HG03442 (cell line): ENCODE data around the gene OR10H3.
"Not testable (repeated sequence)": the region's sequence is repeated elsewhere in the genome, so short reads cannot be mapped to it uniquely, and the experiment has no call there.

ENCODE experiments used
- ATAC-seq: cut with Tn5 transposase; IDR thresholded peaks from one replicate; pipeline ENCODE4 v1.9.1; 2021; ENCODE audit warnings: mild to moderate bottlenecking, moderate library complexity; ENCODE audit not compliant: unreplicated experiment

Gene OR10H3, protein sequence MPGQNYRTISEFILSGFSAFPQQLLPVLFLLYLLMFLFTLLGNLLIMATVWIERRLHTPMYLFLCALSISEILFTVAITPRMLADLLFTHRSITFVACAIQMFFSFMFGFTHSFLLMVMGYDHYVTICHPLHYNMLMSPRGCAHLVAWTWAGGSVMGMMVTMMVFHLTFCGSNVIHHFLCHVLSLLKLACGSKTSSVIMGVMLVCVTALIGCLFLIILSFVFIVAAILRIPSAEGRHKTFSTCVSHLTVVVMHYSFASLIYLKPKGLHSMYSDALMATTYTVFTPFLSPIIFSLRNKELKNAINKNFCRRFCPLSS

DNA sequence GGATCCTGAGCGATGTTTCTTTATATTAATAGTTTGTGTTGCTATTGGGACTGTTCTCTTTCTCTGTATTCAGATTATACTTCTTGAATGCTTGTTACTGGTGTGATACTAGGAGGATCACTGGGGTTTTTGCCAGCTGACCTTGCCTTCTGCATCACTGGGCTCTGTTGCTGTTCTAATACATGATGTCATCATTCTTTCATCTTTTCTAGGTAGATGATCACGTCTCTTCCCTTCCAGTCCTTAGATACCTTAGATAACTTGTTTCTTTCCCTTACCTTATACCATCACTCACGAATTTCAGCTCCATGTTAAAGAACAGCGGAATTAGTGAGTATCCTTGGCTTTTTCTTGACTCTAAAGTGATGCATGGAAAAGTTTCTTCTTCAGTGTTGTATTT, at the start of gene OR10H3:
OR10H3 (plus strand) TSS at position 264 of the 400 bp plus-strand sequence. CDS start 3,408 bp downstream, outside the sequence.
- ATAC-seq = no peak

DNA sequence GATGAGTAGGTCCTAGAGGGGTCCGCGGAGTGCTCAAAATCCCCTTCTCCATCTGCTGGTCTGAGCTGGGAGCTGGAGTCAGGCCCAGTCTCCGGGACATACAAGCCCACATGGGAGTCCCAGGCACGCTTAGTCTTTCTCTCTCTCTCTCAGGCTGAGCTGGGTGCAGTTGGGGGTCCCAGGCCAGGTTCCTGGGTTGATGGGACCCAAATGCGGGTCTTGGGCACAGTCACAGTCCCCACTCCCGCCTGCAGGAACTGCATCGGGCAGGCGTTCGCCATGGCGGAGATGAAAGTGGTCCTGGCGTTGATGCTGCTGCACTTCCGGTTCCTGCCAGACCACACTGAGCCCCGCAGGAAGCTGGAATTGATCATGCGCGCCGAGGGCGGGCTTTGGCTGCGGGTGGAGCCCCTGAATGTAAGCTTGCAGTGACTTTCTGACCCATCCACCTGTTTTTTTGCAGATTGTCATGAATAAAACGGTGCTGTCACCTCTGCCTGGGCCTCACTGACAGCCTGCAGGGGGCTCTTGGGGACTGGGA, 41.1 kb upstream of the OR10H3 start:
- ATAC-seq = no peak

DNA sequence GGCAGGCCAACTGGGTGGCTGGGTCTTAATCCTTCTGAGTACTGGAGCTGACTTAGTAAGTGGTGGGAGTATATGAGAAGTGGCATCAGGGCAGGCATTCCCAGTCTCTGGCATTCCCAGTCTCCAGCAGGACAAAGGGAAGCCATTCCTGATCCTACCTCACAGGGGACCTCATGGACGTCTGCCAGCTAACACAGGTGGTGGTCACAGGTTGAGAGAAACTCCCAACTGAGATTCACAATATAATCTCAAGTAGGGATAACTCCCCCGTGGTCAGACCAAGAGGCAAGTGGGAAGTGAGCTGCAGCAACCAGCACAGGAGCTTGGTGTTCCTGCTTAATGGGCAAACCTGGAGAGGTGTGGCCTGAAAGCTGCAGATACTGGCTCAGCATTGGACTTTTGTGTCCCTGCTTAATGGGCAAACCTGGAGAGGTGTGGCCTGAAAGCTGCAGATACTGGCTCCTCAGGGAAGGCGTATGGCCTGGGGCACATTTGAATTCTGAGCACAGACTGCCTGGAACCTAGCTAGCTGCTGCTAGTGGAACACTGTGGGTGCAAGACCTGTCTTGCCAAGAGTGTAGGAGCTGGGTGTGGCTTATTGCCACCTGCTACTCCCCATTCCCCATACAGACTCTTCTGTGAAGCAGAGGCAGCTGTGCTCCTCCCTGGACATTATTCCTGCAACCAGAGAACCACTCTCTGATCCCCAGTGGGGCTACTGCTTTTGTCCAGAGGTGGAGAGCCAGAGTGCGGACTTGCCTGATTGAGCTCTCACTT, 35.8 kb upstream of the OR10H3 start:
- no peak for ATAC-seq

DNA sequence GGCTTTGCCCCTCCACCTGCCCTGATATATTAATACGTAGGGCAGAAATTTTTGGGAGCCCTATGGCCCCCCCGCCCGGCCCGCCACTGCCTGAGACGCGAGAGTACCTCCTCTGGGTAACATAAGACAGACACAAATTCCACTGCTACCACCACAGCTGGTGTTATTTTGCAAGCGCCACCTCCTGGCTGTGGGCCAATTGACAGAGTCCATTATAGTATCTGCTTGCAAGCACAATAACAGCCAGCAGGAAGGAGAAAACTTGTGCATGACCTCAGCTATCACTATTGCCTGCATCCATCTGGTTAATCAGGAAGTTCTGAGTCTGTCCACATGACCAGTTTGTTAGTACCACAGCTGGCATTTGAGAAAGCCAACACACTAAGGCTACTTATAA, 35.3 kb upstream of the OR10H3 start:
- no peak for ATAC-seq

DNA sequence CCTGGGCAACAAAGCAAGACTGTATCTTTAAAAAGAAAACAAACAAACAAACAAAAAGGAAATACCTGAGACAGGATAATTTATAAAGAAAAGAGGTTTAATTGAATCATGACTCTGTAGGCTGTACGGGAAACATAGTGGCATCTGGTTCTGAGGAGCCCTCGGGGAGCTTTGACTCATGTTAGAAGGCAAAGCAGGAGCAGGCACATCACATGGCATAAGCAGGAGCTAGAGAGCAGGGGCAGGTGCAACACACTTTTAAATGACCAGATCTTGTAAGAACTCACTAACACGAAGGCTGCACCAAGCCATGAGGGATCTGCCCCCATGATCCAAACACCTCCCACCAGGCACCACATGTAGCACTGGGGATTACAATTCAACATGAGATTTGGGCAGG, 23.1 kb upstream of the OR10H3 start:
- ATAC-seq = no peak

DNA sequence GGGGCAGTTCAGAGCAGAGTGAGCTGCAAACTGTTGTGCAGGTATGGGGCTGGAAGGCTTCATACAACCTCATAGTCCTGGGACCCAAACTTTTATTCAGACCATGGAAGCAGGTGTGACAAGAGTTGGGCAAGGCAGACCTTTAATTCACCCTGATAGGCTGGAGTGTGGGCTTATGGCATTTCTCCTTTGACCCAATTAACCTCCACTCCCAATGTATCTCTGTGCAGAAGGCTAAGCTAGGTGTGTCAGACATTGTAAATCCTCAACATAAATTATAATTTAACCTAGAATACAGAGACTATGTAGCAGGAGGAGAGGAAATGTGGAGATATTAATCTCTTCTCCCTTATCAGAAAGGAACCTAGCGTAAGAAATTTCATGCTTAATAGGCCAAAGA, 22.1 kb upstream of the OR10H3 start:
- ATAC-seq = no peak

DNA sequence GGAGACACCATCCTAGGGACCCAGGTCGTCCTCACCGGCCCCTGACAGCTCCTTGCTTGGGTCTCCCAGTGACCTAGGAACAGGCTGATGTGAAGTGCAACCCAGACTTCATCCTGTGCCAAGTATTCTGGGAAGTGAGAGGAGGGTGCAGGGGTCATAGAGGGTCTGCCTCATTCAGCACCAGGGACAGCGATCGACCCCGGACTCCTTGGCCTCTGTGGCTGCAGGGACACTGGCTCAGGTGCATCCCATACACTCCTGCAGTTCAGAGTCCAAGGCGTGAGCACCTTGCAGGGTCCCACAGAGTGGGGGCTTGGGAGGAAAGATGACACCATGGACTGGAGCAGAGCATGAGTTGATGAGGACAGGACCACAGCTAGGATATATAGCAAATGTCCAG, 20.0 kb upstream of the OR10H3 start:
- no peak for ATAC-seq

DNA sequence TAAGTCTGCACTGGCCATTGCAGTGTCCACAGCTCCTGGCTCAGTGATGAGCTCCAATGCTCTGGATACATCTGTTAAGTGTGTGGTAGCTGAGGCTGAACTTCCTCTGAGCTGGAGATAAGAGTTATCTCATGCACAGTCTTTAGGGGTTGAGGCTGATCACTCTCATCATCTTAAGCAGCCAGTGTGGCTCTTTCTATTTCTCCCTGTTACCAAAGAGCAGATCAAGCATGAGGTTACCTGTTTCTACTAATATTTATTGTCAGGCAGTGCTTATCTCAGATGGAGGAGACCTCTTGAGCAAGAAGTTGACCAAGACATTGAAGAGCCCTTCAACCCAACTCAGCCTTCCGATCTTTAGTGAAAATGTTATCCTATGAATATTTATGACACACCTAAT, 16.5 kb upstream of the OR10H3 start:
- ATAC-seq = no peak

DNA sequence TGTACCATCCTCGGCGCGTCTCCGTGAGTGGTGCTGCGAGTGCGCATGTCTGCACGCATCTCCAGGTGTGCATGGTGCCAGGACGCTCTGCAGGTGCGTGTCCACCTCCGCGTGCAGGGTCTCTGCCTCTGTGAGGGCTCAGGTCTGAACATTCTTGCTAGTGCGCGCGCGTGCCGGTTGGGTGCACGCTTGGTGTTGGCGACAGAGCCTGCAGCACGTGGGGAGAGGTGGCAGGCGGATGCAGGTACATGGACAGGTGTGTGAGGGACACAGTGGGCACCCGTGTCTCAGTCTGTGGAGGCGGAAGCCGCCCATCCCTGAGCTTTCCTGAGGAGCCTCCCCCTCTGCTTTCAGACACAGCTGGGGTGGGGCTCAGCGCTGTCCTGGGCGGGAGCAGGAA, 14.8 kb upstream of the OR10H3 start:
- no peak for ATAC-seq

DNA sequence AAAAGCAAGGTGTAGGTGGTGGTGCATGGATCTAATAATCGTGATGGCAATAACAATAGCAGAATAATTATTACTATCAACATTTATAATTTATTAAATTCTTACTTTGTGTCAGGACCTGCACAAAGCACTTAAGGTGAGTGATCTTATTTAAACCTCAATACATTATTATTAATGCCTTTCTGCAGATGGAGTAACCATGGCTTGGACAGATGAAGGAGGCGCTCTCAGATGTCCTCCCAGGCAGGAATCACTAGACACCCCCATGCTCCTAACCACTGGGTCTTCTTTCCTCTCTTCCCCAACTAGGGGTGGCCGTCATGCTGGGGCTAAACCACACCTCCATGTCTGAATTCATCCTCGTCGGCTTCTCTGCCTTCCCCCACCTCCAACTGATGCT, 10.1 kb upstream of the OR10H3 start, which contains the start of gene OR10H2:
OR10H2 (plus strand) TSS at position 301 of the 400 bp plus-strand sequence; CDS start at position 321, 20 bp downstream.
- no peak for ATAC-seq

DNA sequence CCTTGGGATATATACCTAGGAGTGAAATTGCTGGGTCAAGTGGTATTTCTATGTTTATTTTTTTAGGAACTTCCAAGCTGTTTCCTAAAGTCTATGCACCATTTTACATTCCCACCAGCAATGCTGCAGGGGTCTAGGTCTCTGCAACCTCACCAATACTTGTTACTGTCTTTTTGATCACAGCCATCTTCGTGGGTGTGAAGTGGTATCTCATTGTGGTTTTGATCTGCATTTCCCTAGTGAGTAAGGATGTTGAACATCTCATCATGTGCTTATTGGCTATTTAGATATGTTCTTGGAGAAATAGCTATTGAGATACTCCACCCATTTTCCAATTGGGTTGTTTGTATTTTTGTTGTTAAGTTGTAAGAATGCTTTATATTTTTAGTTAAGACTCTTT, 7.2 kb upstream of the OR10H3 start:
- no peak for ATAC-seq

DNA sequence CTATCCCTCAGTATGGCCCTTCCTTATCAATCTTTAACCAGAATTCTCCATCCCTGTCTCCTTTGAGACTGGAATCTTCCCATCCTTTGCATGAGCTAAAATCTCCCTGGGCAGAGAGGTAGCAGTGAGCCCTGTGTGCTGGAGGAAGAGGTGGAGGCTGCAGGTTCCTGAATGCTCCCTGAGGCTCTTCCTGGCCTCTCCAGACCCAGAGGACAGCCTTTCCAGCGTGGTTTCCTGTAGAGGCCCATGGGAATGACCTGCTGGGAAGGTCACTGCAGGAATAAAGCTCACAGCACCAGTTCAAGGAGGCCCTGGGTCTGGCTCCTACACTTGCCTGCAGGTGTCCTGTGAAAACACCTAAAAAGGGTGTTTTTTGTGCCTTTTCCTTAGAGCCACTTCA, 5.4 kb upstream of the OR10H3 start:
- ATAC-seq = no peak

DNA sequence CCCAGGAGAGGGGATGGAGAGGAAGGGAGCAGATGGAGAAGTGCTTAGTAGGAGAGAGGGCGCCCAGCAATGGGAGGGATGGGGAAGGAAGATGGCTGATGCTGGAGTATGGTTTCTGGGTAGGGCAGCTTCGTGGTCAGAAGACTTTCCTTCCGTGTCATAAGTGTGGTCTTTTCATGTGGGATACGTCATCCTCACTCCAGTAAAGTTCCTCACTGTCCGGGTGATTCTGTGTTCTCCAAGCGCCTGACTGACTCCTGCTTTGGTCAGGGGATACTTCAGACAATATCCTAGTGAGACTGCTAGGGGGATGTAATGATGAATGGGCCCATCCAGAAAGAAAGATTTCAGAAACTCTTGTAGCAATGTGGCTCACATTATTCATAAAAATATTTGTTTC, 3.9 kb upstream of the OR10H3 start:
- no peak for ATAC-seq

DNA sequence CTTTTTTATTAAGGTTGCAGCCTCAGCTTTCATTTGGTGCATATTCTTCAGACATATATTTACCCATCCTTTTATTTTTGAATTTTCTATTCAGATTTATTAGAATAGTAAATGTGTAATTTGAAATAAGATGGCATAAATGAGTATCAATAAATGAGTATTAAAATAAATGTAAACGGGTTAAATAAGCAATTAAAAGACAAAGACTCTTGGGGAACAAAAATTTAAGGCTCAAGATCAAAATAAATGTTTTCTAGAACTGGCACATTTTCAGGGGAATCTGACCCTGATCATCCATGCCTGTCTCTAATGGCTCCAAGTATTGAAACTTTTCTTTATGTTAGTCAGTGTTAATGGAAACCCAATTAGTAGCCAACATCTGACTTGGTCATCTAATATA, 3.0 kb downstream of the OR10H3 start:
- no peak for ATAC-seq

DNA sequence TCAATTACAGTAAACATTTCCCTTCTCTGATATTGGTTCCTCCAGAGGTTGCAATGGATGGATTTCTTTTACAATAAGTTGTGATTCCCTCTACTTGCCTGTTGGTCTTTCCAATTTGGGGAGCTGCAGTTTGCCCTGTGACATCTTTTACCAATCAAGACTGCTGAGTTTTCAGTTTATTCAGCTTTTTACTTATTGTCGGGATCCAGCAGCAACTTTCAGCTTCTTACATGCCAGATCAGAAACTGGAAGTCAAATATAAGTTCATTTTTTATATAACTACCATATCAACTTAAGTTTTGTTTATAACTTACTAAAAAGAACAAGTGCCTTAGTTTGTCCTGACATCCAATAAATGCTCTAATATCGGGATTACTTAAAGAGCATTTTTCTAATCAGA, 10.5 kb downstream of the OR10H3 start:
- no peak for ATAC-seq

DNA sequence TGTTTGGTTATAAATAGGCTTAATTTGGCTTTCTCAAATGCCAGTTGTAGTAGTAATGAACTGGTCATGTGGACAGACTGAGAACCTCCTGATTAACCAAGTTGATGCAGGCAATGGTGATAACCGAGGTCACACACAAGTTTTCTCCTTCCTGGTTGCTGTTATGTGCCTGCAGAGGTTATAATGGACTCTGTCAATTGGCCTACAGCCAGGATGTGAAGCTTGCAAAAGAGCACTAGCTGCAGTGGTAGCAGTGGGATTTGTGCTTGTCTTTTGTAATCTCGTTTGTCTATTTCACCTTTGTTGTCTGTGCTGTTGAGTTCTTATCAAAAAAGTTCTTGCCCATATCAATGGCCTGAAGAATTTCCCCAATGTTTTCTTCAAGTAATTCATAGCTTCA, 20.6 kb downstream of the OR10H3 start:
- ATAC-seq = no peak

DNA sequence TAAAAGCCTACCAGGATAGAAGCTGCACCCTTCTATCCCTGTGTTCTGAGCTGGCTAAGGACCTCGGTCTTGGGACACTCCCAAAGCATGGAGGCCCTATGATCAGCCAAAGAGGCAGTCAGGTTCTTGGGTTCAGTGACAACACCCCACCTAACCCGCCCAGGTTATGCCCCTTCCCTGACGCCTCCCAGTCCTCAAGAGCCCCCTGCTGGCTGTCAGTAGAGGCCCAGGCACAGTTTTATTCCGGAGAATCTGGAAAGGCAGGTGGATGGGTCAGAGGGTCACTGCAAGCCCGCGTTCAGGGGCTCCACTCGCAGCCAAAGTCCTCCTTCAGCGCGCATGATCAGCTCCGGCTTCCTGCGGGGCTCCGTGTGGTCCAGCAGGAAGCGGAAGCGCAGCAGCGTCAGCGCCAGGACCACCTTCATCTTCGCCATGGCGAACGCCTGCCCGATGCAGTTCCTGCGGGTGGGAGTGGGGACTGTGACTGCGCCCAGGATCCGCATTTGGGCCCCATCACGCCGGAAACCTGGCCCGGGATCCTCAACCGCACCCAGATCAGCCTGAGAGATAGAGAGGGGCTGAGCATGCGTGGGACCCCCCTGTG, 22.3 kb downstream of the OR10H3 start:
- ATAC-seq = no peak

DNA sequence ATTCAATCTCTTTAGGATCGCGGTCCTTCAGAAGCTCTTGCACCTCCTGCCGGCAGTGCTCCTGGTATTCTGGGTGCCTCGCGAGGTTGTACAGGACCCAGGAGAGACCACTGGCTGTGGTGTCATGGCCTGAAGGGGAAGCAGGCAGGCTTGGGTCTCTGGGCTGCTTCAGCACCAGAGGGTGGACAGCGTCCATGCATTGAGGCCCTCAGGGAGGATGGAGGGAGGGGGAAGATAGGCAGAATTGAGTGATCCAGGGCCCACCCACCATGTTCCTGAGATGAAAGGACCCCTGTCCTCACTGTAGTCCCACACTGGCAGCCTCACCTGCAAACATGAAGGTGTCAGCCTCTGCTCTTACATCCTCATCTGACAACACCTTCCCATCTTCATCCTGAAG, 31.8 kb downstream of the OR10H3 start:
- no peak for ATAC-seq

DNA sequence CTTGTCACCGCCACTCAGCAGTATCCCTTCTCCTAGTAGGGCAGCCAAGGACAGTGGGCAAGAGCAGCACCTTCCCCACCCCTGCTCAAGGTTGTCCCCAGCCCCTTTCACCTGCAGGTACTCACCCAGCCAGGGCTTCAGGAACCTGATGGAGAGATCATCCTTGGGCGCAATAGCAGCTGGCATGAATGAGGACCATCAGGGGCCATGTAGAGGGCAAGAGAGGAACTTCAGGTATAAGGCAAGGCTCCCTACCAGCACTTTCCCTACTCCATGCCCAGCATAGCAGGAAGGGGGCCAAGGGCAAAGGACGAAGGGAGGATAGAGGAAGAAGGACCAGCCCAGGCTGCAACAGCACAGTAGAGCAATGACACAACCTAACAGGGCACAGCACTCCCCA, 36.4 kb downstream of the OR10H3 start:
- not testable (repeated sequence) for ATAC-seq

DNA sequence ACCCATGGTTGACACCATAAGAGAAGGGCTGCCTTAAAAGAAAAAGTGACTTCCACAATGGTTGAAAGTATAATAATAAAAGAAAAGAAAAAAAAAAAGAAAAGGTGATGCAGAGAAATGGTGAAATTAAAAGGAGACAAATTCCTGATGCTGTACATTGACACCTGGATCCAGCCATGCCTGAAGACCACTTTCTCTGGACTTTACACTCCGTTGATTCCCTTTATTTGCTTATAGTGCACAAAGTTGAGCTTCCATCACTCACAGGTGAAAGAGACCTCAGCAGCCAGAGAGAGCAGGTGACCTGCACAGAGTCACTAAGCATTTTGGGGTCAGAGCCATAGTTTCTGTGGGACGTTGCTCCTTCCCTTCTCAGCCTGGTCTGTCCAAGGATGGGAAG, 37.5 kb downstream of the OR10H3 start:
- ATAC-seq = no peak

DNA sequence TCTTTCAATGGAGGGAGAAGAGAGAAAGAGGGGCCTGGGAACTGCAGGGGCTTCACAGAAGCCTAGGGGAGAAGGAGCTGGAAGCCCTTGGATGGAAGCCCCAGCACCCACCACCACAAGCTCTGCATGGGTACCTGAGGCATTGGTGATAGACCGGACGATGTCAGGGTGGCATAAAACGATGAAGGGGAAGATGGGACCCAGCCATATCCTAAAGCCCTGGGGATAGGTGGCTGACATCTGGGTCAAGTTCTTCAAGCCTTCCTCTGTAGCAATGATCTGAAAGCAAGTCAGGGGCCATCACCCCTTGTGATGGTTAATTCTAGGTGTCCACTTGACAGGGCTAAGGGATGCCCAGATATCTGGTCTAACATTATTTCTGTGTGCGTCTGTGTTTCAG, 38.5 kb downstream of the OR10H3 start:
- no peak for ATAC-seq
